ENCODE data around the gene NUDT6.
"Not testable (repeated sequence)": the region's sequence is repeated elsewhere in the genome, so short reads cannot be mapped to it uniquely, and the experiment has no call there.

NUDT6 gene

DNA sequence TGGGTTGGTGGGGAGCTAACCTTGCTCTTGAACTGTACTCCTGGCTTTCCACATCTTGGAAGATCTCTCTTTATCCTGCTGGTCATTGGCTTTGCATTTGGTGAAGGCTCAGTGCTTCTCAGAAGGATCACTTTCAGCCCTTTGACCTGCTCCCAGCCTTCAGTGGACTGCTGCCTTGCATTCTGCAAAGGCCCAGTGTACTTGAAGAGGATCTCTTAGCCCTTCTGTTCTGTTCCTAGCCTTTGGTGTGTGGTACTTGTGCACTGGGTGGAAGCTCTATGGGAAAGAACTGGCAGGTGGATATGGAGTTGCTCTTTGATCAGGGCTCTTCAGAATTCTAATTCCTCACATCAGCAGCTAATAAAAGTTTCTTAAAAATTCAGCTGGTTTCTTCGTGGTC, 49.3 kb downstream of the NUDT6 start:
- no peak for DNase-seq

DNA sequence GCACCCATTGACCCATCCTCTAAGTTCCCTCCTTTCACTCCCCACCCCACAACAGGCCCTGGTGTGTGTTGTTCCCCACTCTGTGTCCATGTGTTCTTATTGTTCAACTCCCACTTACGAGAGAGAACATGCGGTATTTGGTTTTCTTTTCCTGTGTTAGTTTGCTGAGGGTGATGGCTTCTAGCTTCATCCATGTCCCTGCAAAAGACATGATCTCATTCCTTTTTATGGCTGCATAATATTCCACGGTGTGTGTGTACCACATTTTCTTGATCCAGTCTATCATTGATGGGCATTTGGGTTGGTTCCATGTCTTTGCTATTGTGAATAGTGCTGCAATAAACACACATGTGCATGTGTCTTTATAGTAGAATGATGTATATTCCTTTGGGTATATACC, 54.2 kb downstream of the NUDT6 start:
- not testable (repeated sequence) for DNase-seq

DNA sequence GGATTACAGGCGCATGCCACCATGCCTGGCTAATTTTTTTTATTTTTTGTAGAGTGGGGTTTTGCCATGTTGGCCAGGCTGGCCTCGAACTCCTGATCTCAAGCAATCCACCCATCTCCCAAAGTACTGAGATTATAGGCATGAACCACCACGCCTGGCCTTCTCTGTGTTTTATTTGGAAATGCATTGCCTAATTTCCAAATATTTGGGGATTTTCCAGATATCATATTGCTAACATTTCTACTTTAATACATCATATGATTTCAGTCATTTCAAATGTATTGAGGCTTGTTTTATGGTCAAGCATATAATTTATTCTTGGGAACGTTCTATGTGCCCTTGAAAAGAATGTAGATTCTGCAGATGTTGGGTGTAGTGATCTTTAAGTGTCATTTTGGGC, 57.0 kb downstream of the NUDT6 start:
- no peak for DNase-seq

DNA sequence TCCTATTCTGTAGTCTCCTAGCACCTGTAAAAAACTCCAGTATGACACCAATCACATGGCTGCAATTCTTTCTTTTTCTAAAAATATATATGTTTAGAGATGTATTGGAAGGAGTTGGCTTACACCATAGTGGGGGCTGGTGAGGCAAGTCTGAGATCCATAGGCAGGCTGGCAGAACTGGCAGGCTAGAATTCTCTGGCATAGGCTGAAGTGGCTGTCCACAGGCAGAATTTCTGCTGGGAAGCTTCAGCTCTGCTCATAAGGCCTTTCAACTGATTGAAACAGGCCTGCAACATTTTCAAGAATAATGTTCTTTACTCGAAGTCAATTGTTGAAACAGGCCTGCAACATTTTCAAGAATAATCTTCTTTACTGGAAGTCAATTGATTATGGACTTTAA, 58.8 kb downstream of the NUDT6 start:
- no peak for DNase-seq

DNA sequence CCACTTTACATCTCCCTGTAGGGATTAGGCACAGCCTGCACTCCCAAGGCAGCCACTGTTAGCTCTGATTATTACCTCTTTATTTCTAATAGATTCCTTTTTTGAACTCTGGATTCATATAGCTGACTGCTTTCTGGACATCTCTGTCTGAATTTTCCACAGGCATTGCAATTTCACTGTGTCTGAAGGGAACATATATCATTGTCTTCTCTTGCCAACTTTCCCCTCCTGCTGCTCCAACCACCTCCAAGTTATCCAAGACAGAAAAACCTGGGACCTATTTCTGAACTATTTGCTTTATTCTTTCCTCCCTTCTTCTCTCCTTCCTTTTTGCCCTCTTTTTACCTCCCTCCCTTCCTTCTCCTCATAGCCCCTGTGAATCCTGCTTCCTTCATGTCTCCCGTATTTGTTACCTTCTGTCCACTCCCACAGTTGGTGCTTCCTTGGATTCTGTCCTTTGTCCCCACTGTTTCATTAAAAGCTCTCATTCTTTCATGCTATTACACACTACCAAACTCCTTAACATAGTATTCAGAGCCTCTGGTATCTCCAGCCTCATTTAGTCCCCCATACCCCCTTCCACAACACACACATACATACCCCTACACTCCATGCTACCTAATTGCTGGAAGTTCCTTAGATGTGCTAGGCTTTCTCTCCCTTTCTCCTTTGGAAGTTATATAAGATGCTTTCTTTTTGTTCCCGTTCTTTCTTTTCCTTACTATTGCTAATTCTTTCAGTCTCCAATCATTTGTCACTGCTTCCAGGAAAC, 61.0 kb downstream of the NUDT6 start:
- no peak for DNase-seq

DNA sequence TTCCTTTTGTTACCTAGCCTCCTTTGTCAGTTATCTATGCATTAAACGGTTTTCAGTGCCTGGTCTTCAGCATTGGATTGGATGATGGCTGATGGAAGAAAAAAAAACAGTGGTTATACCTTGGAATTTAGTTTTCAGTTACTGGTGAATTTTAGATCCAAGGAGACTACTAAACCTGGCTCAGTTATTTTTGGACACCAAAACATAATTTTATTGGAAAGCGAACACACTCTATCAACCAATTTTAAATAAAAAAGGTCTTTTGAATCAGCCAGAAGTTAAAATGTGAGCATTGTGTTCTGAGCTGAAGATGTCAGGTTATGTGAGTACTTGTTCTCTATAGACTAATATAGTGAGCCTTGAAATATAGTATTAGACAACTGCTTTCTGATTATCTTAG, 63.7 kb downstream of the NUDT6 start:
- DNase-seq = no peak

DNA sequence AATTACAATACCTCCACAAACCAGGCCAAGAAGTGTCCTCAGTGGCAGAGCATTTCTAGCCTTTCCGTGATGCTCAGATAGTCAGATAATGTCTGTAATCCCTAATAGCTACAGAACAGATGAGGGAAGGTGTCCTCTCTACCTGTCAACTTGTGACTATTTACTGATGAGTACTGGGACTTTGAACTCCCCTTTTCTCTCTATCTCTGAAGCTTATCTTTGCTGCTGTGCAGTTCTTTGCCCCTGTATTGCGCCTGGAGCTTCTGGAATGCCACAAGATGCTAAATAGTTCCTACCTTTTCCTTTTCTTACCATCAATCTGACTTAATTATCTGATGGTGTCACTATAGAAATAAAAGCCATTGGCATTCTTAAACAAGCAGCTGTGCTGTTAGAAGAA, 65.2 kb downstream of the NUDT6 start:
- no peak for DNase-seq

GRCh38 chr4:122855353-122855890, 67.0 kb downstream of the NUDT6 start:
- no peak for DNase-seq

DNA sequence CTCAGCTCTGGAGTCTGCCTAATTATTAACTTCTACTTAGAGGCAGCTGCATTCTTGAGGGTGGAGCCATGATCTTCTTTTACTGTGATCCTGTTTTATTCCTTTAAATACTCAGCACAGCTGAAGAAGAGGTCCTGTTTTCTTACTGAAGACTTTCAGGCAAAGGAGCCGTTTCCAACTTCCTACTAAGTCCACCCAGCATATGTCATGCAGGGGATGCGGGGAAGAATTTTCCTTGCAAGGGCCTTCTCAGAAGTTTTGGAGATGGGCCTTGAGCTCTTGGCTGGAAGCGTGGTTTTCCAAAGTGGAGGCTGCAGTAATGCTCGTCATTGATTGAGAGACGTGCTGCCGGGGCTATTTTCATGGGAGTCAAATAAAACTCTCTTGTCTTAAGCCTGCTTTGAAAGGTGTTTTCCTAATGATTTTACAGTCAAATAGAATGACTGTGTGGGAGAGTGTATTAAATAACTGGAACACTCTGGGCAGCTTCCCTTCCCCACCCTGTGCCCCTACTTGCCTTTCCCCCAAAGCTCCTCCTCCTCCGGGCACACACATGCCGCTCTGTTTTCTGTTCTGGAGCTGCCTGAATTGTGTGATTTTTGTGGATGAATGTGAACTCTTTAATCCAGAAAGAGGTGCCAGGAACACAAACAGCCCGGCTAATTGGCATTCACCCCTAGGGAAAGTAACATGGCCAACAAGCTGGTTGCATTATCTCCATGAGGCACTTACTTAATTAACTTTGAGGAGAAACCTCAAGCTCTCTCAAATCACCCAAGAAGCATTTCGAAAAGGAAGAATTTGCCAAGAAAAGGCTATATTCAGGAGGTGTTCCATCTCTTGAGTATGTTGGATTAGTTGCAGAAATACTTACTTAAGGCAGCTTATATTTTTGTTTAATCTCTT, 67.7 kb downstream of the NUDT6 start:
- no peak for DNase-seq

GRCh38 chr4:122851568-122851967, 70.8 kb downstream of the NUDT6 start:
- DNase-seq = no peak

- DNase-seq = not testable (repeated sequence)
Observed at GRCh38 chr4:122849789-122850188, 72.6 kb downstream of the NUDT6 start.

GRCh38 chr4:122847931-122848330, 74.5 kb downstream of the NUDT6 start:
- DNase-seq = no peak

DNA sequence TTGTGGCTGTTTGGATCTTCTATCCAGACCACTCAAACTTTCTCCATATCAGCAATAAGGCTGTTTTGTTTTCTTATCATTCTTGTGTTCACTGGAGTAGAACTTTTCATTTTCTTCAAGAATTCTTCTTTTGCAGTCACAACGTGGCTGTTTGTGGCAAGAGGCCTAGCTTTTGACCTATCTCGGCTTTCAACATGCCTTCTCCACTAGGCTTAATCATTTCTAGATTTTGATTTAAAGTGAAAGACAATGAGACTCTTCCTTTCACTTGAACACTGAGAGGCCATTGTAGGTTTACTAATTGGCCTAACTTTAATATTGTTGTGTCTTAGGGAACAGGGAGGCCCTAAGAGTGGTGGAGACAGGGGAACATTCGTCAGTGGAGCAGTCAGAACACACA, 76.6 kb downstream of the NUDT6 start:
- DNase-seq = no peak

GRCh38 chr4:122845066-122845465, 77.3 kb downstream of the NUDT6 start:
- DNase-seq = no peak

GRCh38 chr4:122844391-122844790, 78.0 kb downstream of the NUDT6 start:
- not testable (repeated sequence) for DNase-seq

DNA sequence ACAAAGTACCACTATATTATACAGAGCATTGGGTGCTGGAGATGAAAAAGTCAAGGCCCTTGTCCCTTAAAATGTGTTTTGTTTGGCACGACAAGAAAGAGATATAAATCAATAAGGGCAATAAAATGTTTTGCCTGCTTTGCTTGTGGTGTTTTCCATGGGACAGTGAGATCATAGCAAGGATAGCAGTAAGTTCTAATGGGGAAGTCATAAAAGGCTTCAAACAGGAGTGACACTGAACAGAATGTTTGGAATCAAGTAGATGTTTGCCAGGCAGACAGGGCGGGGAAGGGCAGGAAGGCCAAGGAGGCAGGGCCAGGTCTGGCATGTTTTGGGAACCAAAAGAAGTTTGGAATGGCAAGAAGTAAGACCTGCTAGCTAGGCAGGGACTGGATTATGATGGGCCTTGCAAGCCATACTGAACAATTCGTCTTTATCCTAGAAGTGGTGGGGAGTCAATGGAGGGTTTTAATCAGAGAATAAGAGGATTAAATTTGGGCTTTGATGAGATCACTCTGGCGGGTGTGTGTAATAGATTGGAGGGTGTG, 79.3 kb downstream of the NUDT6 start:
- no peak for DNase-seq

Measured in GDM1 (cell line).